ENCODE data around the gene UGT1A8. TPM values are rescaled to one million over a fixed set of nuclear protein-coding genes. Genes with fewer than 3 reads are reported as not detected.

UGT1A8 gene
- total and polyA plus RNA-seq, 7 donors: not detected

DNA sequence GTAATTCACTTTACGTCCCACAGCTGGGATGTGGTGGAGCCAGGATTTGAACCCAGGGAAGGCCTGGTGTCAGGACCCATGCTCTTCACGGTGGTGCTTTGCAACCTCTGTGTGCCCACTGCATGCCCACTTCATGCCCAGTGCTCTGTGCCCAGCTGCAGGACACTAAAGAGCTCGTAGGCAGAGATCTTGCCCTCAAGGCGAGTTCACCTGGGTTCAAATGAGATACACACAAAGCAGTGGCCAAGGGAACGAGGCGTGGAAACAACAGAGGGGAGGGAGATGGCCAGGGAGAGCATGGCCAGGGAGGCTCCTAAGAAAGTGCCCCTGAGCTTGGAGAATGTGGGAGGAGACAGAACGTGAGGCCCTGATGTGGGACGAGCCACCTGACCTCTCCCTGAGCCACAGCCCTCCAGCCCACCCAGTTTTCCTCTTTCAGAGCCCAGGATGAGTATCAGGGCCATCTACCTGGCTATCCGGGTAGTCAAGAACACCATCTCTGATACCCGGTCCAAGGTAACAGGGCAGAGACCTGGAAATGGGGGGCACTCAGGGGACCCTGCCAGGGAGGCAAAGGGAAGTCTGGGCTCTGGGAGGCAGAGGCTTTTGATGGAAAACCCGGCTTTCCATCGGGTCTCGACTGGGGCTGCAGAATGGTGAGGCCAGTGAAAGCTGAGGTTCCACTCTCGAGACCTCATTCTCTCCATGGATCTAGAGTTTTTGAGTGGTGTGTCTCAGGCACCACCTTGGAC is 181.1 kb downstream of the UGT1A8 start:
- ATAC-seq (no peak), DNase-seq (no peak)
- Histone ChIP-seq H3K4me1 (no peaks in the 10 kb centered on the region), H3K9me3 (no peaks in the 10 kb centered on the region), H3K27ac (no peak overlapping the region), H3K36me3 (ENCODE audit: insufficient read depth in 1 of 2, low read depth in 1 of 2) (no peaks in the 10 kb centered on the region), H3K4me3 (no peak overlapping the region), H3K27me3 (ENCODE audit: insufficient read depth in 3 of 3, low read length in 2 of 3) (no peaks in the 10 kb centered on the region)
- TF ChIP-seq, protein P1, sequence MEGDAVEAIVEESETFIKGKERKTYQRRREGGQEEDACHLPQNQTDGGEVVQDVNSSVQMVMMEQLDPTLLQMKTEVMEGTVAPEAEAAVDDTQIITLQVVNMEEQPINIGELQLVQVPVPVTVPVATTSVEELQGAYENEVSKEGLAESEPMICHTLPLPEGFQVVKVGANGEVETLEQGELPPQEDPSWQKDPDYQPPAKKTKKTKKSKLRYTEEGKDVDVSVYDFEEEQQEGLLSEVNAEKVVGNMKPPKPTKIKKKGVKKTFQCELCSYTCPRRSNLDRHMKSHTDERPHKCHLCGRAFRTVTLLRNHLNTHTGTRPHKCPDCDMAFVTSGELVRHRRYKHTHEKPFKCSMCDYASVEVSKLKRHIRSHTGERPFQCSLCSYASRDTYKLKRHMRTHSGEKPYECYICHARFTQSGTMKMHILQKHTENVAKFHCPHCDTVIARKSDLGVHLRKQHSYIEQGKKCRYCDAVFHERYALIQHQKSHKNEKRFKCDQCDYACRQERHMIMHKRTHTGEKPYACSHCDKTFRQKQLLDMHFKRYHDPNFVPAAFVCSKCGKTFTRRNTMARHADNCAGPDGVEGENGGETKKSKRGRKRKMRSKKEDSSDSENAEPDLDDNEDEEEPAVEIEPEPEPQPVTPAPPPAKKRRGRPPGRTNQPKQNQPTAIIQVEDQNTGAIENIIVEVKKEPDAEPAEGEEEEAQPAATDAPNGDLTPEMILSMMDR (IDR thresholded peaks at IDR 0.05): no peak
- 76 to 79% (median 77%) methylated on average over 14 of the region's 14 CpGs for WGBS, 3 donors
- intact Hi-C loops (cut with DNase I): no loop called here

DNA sequence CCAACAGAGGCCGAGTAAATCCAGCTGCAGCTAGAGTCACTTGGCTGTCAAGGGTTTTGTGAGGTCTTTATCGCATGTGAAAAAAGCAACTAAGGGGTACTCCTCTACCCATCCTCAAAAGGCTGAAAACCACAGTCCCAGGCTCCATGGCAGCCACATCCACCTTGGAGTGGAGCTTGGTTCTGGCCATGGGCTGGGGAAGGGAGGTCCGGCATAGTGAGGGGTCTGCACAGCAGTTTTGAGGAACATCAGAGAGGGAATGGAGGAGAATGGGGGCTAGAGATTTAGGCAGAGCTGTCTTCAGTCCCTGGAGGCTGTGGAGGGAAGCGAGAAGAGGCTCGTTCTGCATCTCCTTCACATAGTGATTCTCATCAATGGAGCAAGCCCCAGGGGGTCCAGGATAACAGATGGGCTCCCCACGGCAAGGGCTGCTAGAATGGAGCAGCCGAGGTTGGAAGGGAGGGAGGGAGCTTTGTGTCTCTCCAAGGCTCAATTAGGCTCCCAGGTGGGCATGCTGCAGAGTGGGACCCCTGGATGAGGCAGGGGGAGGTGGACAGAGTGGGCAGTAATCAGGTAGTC is 181.7 kb downstream of the UGT1A8 start:
- H3K27me3 ChIP-seq (ENCODE audit: insufficient read depth in 3 of 3, low read length in 2 of 3): no peaks in the 10 kb centered on the region
- WGBS, 3 donors: 57 to 60% (median 57%) methylated on average over 7 of the region's 7 CpGs
- ATAC-seq: no peak
- no peak for DNase-seq
- TF ChIP-seq, protein P1 (IDR thresholded peaks at IDR 0.05): no peak
- no peak overlapping the region for H3K27ac ChIP-seq
- no peaks in the 10 kb centered on the region for H3K4me1 ChIP-seq
- no peaks in the 10 kb centered on the region for H3K9me3 ChIP-seq
- intact Hi-C loops (cut with DNase I): no loop called here
- H3K4me3 ChIP-seq: no peak overlapping the region
- no peaks in the 10 kb centered on the region for H3K36me3 ChIP-seq (ENCODE audit: insufficient read depth in 1 of 2, low read depth in 1 of 2)

DNA sequence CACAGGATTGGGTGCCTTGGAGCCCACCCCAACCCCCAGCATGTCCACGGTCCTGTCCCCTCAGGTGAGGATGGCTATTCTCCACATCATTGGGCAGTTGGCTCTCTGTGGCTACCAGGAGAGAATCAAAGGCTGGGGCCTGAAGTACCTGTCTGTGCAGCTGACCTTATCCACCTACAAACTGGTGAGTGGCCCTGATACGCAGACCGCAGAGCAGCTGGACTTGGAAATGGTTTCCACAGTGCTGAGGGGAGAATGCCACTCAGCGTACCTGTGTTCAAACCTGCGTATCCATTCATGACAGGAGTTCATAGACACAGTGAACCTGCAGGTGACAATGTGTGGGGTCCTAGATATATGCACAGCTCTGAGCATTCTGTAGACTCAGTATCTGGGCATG is 182.3 kb downstream of the UGT1A8 start:
- WGBS, 3 donors: 51 to 83% (median 51%) methylated on average over 5 of the region's 5 CpGs

DNA sequence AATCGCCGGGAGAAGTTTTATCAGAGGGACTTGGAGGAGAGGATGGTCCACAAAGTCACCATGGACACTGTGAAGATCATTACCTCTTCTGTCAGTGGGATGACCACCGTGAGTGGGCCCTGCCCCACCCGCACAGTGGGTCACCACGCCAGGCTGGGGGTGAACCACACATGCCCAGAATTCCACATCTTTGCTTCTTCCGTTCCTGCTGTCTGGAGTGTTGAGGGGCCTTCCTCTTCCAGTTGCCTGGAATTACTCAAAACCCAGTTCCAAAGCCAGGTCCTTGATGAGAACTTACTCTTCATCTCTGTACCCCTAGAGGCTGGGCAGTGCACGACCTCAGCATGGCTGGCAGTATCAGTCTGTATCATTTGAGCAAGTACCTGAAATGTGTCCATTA is 182.8 kb downstream of the UGT1A8 start:
- TF ChIP-seq, protein P1 (IDR thresholded peaks at IDR 0.05): no peak
- H3K27ac ChIP-seq: no peak overlapping the region
- no peak overlapping the region for H3K4me3 ChIP-seq
- 74 to 78% (median 75%) methylated on average over 7 of the region's 7 CpGs for WGBS, 3 donors
- H3K9me3 ChIP-seq: no peaks in the 10 kb centered on the region
- intact Hi-C loops (cut with DNase I): no loop called here
- no peaks in the 10 kb centered on the region for H3K4me1 ChIP-seq
- DNase-seq (no peak), ATAC-seq (no peak)
- no peaks in the 10 kb centered on the region for H3K27me3 ChIP-seq (ENCODE audit: insufficient read depth in 3 of 3, low read length in 2 of 3)
- no peaks in the 10 kb centered on the region for H3K36me3 ChIP-seq (ENCODE audit: insufficient read depth in 1 of 2, low read depth in 1 of 2)

More for the DNA sequence above, 182.3 kb downstream of the UGT1A8 start:
- Histone ChIP-seq H3K4me3 (no peak overlapping the region), H3K9me3 (no peaks in the 10 kb centered on the region), H3K4me1 (no peaks in the 10 kb centered on the region), H3K27ac (no peak overlapping the region), H3K36me3 (ENCODE audit: insufficient read depth in 1 of 2, low read depth in 1 of 2) (no peaks in the 10 kb centered on the region), H3K27me3 (ENCODE audit: insufficient read depth in 3 of 3, low read length in 2 of 3) (no peaks in the 10 kb centered on the region)
- intact Hi-C loops (cut with DNase I): no loop called here
- DNase-seq: no peak
- TF ChIP-seq, protein P1 (IDR thresholded peaks at IDR 0.05): no peak
- ATAC-seq: no peak
